Endothelial cell of umbilical vein (primary cell): ENCODE results near the gene PSMA1.

Experiments
- CTCF ChIP-seq, 2 donors: IDR thresholded peaks; 1 replicate in 1 of 2; 2 replicates in 1 of 2; pipeline ENCODE4 v1.5.1; 2011; ENCODE audit warnings: low read length in 2 of 2, mild to moderate bottlenecking in 2 of 2, moderate library complexity in 2 of 2, control low read depth in 1 of 2, inconsistent platforms in 1 of 2, low read depth in 1 of 2; ENCODE audit not compliant: insufficient read depth in 1 of 2; ENCODE audit errors: extremely low read depth in 1 of 2
- POLR2A ChIP-seq: IDR thresholded peaks from 2 replicates; pipeline ENCODE4 v1.6.1; 2012; ENCODE audit warnings: low read depth, mild to moderate bottlenecking, control low read depth, low read length

DNA sequence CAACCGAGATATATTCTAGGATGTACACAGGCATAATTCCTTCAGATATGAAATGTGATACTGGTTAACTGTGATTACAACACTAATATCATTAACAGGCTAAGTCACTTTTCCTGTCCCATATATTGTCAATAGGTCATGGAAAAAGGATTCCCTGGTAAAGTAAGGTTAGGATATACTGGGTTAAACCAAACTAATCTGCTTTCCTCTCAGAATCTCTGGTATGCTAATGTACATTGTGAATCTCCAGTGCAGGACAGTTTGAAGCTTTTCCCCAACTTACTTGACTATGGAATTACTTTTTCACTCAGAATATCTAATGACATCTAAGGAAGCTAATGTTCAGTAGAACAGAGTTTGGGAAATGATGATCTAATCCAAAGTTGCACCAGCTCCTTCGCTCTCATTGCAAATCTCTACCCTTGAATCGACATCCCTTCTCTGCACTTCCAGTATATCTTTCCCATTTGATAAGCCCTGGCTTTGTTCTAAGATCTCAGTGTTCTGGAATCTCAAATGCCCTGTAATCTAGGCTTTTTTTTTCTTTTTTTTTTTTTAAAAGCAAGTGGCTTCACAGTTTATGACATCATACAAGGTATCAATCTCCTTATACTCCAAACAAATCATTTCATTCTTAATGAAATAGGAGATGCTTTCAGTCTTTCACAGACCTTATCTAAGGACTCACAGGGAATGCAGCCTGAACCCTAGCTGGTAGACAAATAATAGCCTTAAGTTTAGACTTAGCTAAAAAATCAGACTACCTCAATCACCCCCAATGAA, 64.3 kb downstream of the PSMA1 start:
- TF ChIP-seq CTCF (IDR thresholded peaks at IDR 0.05; ENCODE audit: extremely low read depth in 1 of 2, insufficient read depth in 1 of 2, low read depth in 1 of 2, low read length in 2 of 2): no peak
- no peak for TF ChIP-seq POLR2A
